DMS53 (cell line): Measurements from ENCODE around the gene PHF23.

ENCODE experiments used
- DNase-seq: peaks from one replicate; lab custom pipeline; 2025; lab: John Stamatoyannopoulos, UW

Gene PHF23

GRCh38 chr17:7239091-7240027, at the start of gene PHF23:
TSS of gene PHF23 (minus strand) at chr17:7239457. CDS start at chr17:7239279, 178 bp downstream.
- DNase-seq, result peak; percentile 100

GRCh38 chr17:7285679-7286078, 46.4 kb upstream of the PHF23 start:
- no peak for DNase-seq

GRCh38 chr17:7284911-7285310, 45.7 kb upstream of the PHF23 start:
- DNase-seq, result no peak

GRCh38 chr17:7283471-7284216, 44.4 kb upstream of the PHF23 start:
- DNase-seq, result no peak

GRCh38 chr17:7282752-7283321, 43.6 kb upstream of the PHF23 start:
- peak; percentile 42 for DNase-seq

GRCh38 chr17:7281953-7282751, 42.9 kb upstream of the PHF23 start:
- no peak for DNase-seq

- peak; percentile 98 for DNase-seq
These were observed 42.1 kb upstream of the PHF23 start, which contains the start of gene SLC2A4 for GRCh38 chr17:7281074-7281952. TSS of gene SLC2A4 (plus strand) at chr17:7281718. CDS start at chr17:7281935, 217 bp downstream.

- DNase-seq, result peak; percentile 96
These were observed 41.3 kb upstream of the PHF23 start for GRCh38 chr17:7280519-7281073.

GRCh38 chr17:7279448-7279847, 40.2 kb upstream of the PHF23 start:
- DNase-seq, result no peak

GRCh38 chr17:7266784-7267183, 27.5 kb upstream of the PHF23 start:
- peak; percentile 43 for DNase-seq

- DNase-seq, result no peak
These were observed 24.5 kb upstream of the PHF23 start for GRCh38 chr17:7263801-7264078.

GRCh38 chr17:7262935-7263800, 23.9 kb upstream of the PHF23 start:
- peak; percentile 83 for DNase-seq

GRCh38 chr17:7262192-7262934, 23.1 kb upstream of the PHF23 start, which contains the start of gene CLDN7:
TSS of gene CLDN7 (minus strand) at chr17:7262478. CDS start at chr17:7262043, 435 bp downstream.
- peak; percentile 99 for DNase-seq

GRCh38 chr17:7261379-7262191, 22.3 kb upstream of the PHF23 start:
- peak; percentile 78 for DNase-seq

- DNase-seq, result peak; percentile 96
These were observed 21.6 kb upstream of the PHF23 start for GRCh38 chr17:7260651-7261378.

- peak; percentile 48 for DNase-seq
These were observed 20.9 kb upstream of the PHF23 start for GRCh38 chr17:7260151-7260550.

- no peak for DNase-seq
These were observed 20.3 kb upstream of the PHF23 start for GRCh38 chr17:7259555-7259889.
